Pulmonary artery endothelial cell (primary cell): ENCODE measurements around the gene DHX32. TPM values are rescaled to one million over a fixed set of nuclear protein-coding genes. Genes with fewer than 3 reads are reported as not detected.
"Not testable (repeated sequence)": the region's sequence is repeated elsewhere in the genome, so short reads cannot be mapped to it uniquely, and the experiment has no call there.

Experiments used
- DNase-seq: peaks from one replicate; pipeline ENCODE4 v3.0.0-alpha.2; 2011; ENCODE audit warnings: low read depth, low spot score
- total RNA-seq: library from RNA; depleted of rRNA; stranded (reverse); fragments of >200 nt; gene quantifications from 2 replicates; pipeline ENCODE4 v1.2.3, GENCODE V29; 2014

DHX32 gene
- total RNA-seq, 1 donor from 2014 or later: 37.4 TPM

DNA sequence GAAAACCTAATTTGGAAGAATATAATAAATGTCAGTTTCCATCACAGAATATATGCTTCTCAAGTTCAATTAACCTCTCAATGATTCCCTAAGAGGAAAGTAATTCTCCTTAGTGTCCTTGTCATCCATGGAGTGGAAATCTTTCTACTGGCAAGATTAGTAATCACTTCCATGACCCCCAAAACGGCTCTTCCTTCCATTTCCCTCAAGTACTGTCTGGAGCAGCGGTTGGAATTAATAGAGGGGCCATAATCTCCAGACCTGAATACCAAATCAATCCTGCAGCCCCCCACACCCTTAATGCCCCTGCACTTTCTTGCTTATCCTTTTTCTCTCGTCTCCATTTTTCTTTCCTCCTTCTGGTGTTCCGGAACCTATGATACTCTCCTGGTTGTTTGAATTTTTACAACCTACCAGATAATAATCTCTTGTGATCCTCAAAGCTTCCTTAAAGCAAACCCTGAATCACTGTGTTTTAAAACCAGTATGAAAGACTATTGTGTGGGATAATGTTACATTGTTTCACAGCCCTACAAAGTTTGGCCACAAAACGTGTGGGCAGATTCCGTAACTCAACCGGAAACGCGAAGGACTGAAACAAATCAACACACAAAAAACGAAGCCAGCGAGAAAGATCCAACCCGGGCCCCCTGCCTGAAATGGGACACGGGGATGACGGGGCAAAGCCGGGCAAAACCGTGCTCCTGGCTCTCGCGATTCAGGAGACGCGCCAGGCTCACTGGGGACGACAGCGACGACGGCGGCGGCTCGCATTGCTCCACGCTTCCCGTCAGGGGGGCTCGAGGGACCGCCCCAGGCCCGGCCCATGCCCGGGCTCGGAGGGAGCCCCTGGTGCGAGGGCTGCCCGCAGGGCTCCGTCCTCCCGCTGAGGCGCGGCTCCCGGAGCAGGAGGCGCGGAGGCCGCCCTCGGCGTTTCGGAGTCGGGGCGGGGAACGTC is 14.3 kb upstream of the DHX32 start:
- not testable (repeated sequence) for DNase-seq

DNA sequence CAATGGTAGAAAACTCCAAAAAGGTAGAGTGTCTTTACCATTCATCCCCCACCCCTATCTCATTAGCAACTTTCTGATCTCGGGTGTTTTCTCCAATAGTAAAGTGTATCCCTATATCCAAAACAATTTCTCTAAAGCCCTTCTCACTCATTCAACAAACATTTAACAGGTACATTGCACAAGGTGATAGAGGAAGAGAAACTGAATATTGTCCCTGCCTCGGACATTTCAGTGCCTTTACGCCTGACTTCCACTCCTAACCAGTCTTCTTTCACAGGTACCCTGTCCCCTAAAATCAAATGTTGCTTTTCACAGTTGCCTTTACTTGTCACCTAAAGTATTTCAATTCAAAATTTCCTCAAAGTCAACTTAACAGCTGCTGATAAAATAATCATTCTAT is 13.1 kb upstream of the DHX32 start:
- DNase-seq: not testable (repeated sequence)

- not testable (repeated sequence) for DNase-seq
Measured at GRCh38 chr10:125892402-125892801, 11.3 kb upstream of the DHX32 start.

DNA sequence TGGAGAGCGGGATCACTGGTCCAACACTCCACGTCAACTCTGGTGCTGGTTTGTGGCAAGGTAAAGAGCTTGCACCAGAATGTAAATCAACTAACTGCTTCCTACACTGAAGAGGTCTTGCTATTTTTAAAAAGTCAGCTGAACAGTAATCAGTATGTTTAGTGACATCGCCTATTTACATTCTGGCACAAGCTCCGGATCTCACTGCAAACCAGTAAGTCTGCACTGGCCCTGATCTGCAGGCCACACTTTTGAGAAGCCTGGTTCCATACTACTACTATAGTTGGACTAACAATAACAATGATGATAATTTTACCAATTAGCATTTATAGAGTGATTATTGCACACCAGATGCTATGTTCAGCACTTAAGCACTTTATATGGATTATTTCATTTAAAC is 8.3 kb upstream of the DHX32 start:
- DNase-seq: not testable (repeated sequence)

GRCh38 chr10:125886914-125887512 is 5.9 kb upstream of the DHX32 start:
- no peak for DNase-seq

GRCh38 chr10:125883211-125883610 is 2.1 kb upstream of the DHX32 start:
- DNase-seq: no peak

DNA sequence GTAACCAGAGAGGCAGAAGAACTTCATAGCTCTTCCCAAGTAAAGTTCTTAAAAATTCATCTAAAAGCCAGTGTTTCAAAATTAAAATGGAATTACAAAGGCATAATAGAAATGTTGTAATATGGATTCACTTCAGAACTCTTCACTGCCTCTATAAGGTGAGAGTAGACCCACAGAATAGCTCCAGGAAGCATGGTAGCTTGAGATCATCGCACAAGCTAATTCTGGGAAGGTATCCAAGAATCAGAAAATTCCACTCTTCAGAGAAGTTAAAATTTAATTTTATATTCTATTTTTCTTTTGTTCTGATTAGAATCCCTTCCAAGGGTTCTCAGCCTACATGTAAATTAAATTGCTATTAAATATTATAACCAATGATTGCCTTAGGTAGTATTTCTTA is 1.5 kb upstream of the DHX32 start:
- DNase-seq: no peak

DNA sequence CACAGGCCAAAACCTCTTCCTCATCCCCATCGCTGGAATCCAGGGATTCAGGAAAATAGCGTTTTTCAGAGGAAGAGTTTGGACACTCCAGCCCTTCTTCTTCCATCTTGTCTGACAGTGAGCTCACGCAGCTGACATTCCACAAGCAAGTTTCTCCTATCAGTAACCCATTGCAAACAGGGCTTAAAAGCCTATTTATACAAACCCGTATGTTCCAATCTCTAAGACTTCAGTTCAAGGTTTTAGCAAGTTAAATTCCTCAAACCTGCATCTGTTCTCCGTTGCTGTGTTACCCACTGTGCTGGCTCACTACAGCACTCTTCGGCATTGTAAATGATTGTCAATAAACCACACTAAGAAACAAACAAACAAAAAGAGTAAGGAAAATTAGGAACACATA is 373 bp downstream of the DHX32 start:
- DNase-seq: no peak

DNA sequence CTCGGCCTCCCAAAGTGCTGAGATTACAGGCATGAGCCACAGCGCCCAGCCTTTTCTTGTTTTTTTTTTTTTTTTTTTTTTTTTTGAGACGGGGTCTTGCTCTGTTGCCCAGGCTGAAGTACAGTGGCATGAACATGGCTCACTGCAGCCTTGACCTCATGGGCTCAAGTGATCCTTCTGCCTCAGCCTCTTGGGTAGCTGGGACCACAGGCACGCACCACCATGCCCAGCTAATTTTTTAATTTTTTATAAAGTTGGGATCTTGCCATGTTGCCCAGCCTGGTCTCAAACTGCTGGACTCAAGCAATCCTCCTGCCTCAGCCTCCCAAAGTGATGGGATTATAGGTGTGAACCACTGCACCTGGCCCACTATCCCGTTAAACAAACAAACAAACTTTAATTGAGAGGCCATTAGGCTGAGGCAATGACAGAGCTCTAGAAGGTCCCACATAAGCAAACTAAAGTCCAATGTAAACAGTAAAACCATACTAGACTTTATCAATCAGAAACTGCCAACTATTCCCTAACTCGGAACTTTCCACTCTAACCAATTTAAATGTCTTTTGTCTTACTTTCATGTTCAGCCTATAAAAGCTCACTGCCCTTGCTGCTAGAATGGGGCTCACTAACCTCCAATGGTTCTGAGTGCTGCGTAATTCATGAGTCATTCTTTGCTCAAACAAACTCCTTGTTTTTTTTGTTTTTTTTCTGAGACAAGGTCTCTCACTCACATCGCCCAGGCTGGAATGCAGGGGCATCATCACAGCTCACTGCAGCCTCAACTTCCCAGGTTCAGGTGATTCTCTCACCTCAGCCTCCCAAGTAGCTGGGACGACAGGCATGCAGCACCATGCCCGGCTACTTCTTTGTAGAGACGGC is 1.9 kb downstream of the DHX32 start:
- DNase-seq: peak; percentile 40

GRCh38 chr10:125871338-125871737 is 9.8 kb downstream of the DHX32 start:
- no peak for DNase-seq

GRCh38 chr10:125868372-125868975 is 12.6 kb downstream of the DHX32 start:
- DNase-seq: peak; percentile 11

DNA sequence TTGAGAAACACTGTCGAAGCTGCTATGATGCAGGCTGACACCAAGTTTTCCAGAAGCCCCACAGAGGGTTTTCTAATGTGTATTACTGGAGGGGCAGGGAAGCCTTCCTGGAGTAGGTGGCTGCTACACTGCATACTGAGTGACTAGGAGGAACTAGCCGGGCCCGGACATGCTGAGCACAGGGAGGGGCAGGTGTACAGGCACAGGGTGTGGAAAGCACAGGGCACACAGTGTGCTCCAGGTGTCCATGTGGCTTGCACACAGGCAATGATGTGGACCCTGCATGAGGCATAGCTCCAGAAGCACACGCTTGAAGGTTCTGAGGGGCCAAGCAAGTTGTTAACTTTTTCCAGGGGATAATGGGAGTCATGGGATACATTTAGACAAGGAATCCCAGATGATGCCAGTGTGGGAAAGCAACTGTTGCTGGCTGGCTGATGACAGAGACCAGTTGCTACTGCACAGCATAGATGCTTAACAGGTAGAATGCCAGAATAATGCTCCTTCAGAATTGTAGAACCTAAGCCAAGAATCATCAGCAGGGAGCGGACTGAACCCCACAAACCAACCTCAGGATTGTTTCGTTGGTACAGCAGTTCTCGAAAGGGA is 14.6 kb downstream of the DHX32 start:
- no peak for DNase-seq

DNA sequence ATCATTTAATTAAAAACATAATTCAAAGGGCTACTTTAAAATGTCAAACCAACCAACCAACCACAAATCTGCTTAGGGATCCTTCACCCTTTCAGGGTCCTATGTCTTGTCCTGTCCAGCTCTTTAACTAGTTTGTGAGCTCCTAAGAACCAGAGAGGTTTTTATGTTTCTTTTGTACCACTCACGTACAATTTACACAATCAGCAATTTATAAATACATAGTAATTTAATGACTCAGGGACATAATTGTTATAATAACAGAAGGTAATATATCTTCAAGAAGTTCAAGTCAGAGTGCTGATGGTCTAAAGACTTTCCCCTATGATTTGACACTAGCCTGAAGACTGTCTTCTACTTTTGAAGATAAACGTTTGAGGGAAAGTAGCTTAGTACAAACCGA is 16.0 kb downstream of the DHX32 start:
- DNase-seq: no peak

DNA sequence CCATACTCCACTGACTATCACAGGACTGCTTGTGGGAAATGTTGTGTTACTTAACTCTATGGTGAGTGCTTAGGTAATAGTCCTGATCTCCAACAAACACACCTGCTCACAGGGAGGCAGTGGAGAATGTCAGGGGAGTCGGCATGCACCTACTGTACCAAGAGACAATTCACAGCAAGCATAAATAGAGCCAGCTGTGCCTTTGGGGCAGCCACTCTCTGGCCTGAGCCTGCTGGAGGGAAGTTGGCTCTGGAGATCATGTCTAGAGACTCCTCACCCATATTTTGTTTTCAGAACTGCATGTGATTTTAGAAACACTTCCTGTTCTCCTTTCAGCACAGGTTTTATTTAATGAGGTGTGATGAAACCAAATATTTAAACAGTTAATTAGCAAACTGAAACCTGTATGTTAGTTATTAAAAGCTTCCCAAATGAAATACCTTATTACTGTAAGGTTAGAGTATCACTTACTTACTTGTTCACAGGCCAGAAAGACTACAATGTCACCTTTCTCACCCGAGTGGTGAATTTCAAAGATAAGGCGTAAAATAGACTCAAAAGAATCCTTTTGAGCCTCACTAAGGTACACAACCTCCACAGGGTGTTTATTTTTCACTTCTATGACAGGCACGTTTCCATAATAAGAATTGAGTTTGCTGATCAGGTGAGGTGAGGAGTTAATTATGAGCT is 21.8 kb downstream of the DHX32 start:
- DNase-seq: no peak

- no peak for DNase-seq
Measured at GRCh38 chr10:125857185-125857760, 23.8 kb downstream of the DHX32 start.

DNA sequence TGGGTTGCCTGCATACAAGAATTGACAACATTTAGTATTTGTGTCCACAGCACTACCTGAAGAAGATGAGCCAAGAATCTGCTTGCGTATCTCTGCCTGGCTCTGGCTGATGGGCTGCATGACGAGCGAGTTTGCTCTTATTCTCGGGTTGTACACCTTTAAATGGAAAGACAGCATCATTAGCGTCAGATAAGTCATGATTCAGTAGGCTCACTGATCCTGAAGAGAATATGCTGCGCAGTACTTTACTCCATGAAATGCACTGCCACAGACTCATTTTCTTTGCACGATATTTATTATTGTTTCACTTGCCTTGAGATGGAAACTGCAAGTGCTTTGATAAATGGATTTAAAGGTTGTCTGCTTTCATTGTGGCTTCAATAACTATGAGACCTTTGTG is 28.6 kb downstream of the DHX32 start:
- DNase-seq: no peak

- no peak for DNase-seq
Measured at GRCh38 chr10:125850766-125851731, 30.0 kb downstream of the DHX32 start.

- no peak for DNase-seq
Measured at GRCh38 chr10:125849448-125849847, 31.6 kb downstream of the DHX32 start.

GRCh38 chr10:125848857-125849256 is 32.2 kb downstream of the DHX32 start:
- DNase-seq: no peak
